T-helper 17 cell (primary cell): ENCODE results near the gene RNF183. TPM values are rescaled to one million over a fixed set of nuclear protein-coding genes. Genes with fewer than 3 reads are reported as not detected.
A peak's percentile ranks its signal among the peaks of the same experiment; 100 is the strongest.

ENCODE experiments used
- ATAC-seq: fragments of 150-1000 bp; cut with Tn5 transposase; 2 replicates; pipeline ENCODE4 v1.10.0; 2021; ENCODE audit warnings: mild to moderate bottlenecking, moderate library complexity
- DNase-seq, 3 donors: peaks; one replicate each; pipeline versions ENCODE4 v3.0.0 to v3.0.0-alpha.2; 2020 to 2021
- H3K9me3 ChIP-seq: one replicate; pipeline ENCODE4 v1.7.0; 2013; ENCODE audit warnings: low read length, mild to moderate bottlenecking; ENCODE audit not compliant: control insufficient read depth, poor library complexity, severe bottlenecking
- H3K27ac Mint-ChIP-seq: one replicate; pipeline ENCODE4 v1.8.0; 2022; ENCODE audit warnings: mild to moderate bottlenecking, moderate library complexity, mixed read lengths
- H3K27me3 Mint-ChIP-seq: one replicate; pipeline ENCODE4 v1.8.0; 2022; ENCODE audit warnings: mixed read lengths
- H3K36me3 Mint-ChIP-seq: one replicate; pipeline ENCODE4 v1.8.0; 2022; ENCODE audit warnings: low read depth, mixed read lengths
- H3K4me1 Mint-ChIP-seq: one replicate; pipeline ENCODE4 v1.8.0; 2022; ENCODE audit warnings: mild to moderate bottlenecking, mixed read lengths
- H3K4me3 Mint-ChIP-seq: one replicate; pipeline ENCODE4 v1.8.0; 2022; ENCODE audit warnings: mild to moderate bottlenecking, moderate library complexity, mixed read lengths
- total RNA-seq, 4 donors: library from RNA in 2 of 4; stranded (reverse) in 2 of 4; gene quantifications; one replicate each; pipeline ENCODE4 v1.2.3 and lab custom pipeline; 2022 to 2026

RNF183 gene
- total RNA-seq, result not detected
- total RNA-seq (lab: John Stamatoyannopoulos, UW), result 0 reads per million in 2 donors

- peaks cover 2% of the 10 kb centered on the region for H3K36me3 Mint-ChIP-seq
- ATAC-seq (no peak), DNase-seq (no peak)
- peaks cover 5% of the 10 kb centered on the region for H3K4me1 Mint-ChIP-seq
- no peaks in the 10 kb centered on the region for H3K9me3 ChIP-seq
- no peak within 1 kb of the TSS for H3K27ac Mint-ChIP-seq
- H3K27me3 Mint-ChIP-seq, result peaks cover 43% of the 10 kb centered on the region
- H3K4me3 Mint-ChIP-seq, result no peak within 1 kb of the TSS
Observed at GRCh38 chr9:113302792-113303418, at the start of gene RNF183. RNF183 (minus strand) TSS chr9:113303376; CDS start chr9:113298184, 5,192 bp downstream.

GRCh38 chr9:113352411-113352810 lies 49.2 kb upstream of the RNF183 start:
- Mint-ChIP-seq H3K36me3 (peaks cover 4% of the 10 kb centered on the region), H3K4me3 (no peak overlapping the region), H3K4me1 (peaks cover 12% of the 10 kb centered on the region), H3K27me3 (peaks cover 56% of the 10 kb centered on the region), H3K27ac (no peak overlapping the region)
- no peaks in the 10 kb centered on the region for H3K9me3 ChIP-seq
- ATAC-seq (no peak), DNase-seq (no peak)

- H3K36me3 Mint-ChIP-seq, result peaks cover 4% of the 10 kb centered on the region
- H3K27ac Mint-ChIP-seq, result no peak overlapping the region
- H3K9me3 ChIP-seq, result no peaks in the 10 kb centered on the region
- no peak for ATAC-seq
- H3K27me3 Mint-ChIP-seq, result peaks cover 55% of the 10 kb centered on the region
- H3K4me3 Mint-ChIP-seq, result no peak overlapping the region
- peaks cover 12% of the 10 kb centered on the region for H3K4me1 Mint-ChIP-seq
- no peak for DNase-seq
Observed at GRCh38 chr9:113352006-113352405, 48.8 kb upstream of the RNF183 start.

- H3K9me3 ChIP-seq, result no peaks in the 10 kb centered on the region
- H3K4me1 Mint-ChIP-seq, result peaks cover 10% of the 10 kb centered on the region
- H3K36me3 Mint-ChIP-seq, result peaks cover 4% of the 10 kb centered on the region
- peak overlapping the region; percentile 37 for H3K27ac Mint-ChIP-seq
- DNase-seq, result no peak
- peaks cover 45% of the 10 kb centered on the region for H3K27me3 Mint-ChIP-seq
- H3K4me3 Mint-ChIP-seq, result peak overlapping the region; percentile 77
- peak; percentile 38 for ATAC-seq
Observed at GRCh38 chr9:113350937-113351336, 47.8 kb upstream of the RNF183 start.

GRCh38 chr9:113350107-113350661 lies 47.0 kb upstream of the RNF183 start:
- Mint-ChIP-seq H3K4me1 (peaks cover 10% of the 10 kb centered on the region), H3K4me3 (peak overlapping the region; percentile 77), H3K27me3 (peaks cover 37% of the 10 kb centered on the region), H3K27ac (peak overlapping the region; percentile 37), H3K36me3 (peaks cover 4% of the 10 kb centered on the region)
- ATAC-seq, result peak; percentile 17
- DNase-seq, result no peak
- H3K9me3 ChIP-seq, result no peaks in the 10 kb centered on the region

- ATAC-seq (peak; percentile 74), DNase-seq (peak in 2 of 3 donors; percentile 17 to 23)
- H3K36me3 Mint-ChIP-seq, result peaks cover 4% of the 10 kb centered on the region
- peak within 1 kb of the TSS; percentile 37 for H3K27ac Mint-ChIP-seq
- H3K27me3 Mint-ChIP-seq, result peaks cover 37% of the 10 kb centered on the region
- H3K4me1 Mint-ChIP-seq, result peaks cover 10% of the 10 kb centered on the region
- H3K4me3 Mint-ChIP-seq, result peak within 1 kb of the TSS; percentile 85
- no peaks in the 10 kb centered on the region for H3K9me3 ChIP-seq
Observed at GRCh38 chr9:113349445-113350094, 46.4 kb upstream of the RNF183 start, which contains the start of gene BSPRY. BSPRY (plus strand) TSS chr9:113349541; CDS start chr9:113349580, 39 bp downstream.

GRCh38 chr9:113349066-113349444 lies 45.9 kb upstream of the RNF183 start:
- no peaks in the 10 kb centered on the region for H3K9me3 ChIP-seq
- peaks cover 10% of the 10 kb centered on the region for H3K4me1 Mint-ChIP-seq
- H3K27me3 Mint-ChIP-seq, result peaks cover 35% of the 10 kb centered on the region
- no peak for DNase-seq
- no peak for ATAC-seq
- H3K27ac Mint-ChIP-seq, result no peak overlapping the region
- peak overlapping the region; percentile 85 for H3K4me3 Mint-ChIP-seq
- H3K36me3 Mint-ChIP-seq, result peaks cover 4% of the 10 kb centered on the region

- no peak overlapping the region for H3K4me3 Mint-ChIP-seq
- ATAC-seq (no peak), DNase-seq (no peak)
- H3K27me3 Mint-ChIP-seq, result peaks cover 31% of the 10 kb centered on the region
- no peak overlapping the region for H3K27ac Mint-ChIP-seq
- H3K4me1 Mint-ChIP-seq, result peaks cover 10% of the 10 kb centered on the region
- peaks cover 4% of the 10 kb centered on the region for H3K36me3 Mint-ChIP-seq
- no peaks in the 10 kb centered on the region for H3K9me3 ChIP-seq
Observed at GRCh38 chr9:113348437-113348836, 45.3 kb upstream of the RNF183 start.

GRCh38 chr9:113345671-113346070 lies 42.5 kb upstream of the RNF183 start:
- Mint-ChIP-seq H3K4me1 (peaks cover 10% of the 10 kb centered on the region), H3K27ac (no peak overlapping the region), H3K36me3 (no peaks in the 10 kb centered on the region), H3K27me3 (peaks cover 7% of the 10 kb centered on the region), H3K4me3 (no peak overlapping the region)
- H3K9me3 ChIP-seq, result no peaks in the 10 kb centered on the region
- ATAC-seq (no peak), DNase-seq (no peak)

GRCh38 chr9:113345190-113345589 lies 42.0 kb upstream of the RNF183 start:
- Mint-ChIP-seq H3K4me3 (no peak overlapping the region), H3K27me3 (peaks cover 2% of the 10 kb centered on the region), H3K4me1 (peaks cover 9% of the 10 kb centered on the region), H3K27ac (no peak overlapping the region), H3K36me3 (no peaks in the 10 kb centered on the region)
- no peaks in the 10 kb centered on the region for H3K9me3 ChIP-seq
- no peak for DNase-seq
- ATAC-seq, result no peak

- H3K36me3 Mint-ChIP-seq, result no peaks in the 10 kb centered on the region
- peaks cover 8% of the 10 kb centered on the region for H3K27me3 Mint-ChIP-seq
- no peak for ATAC-seq
- H3K9me3 ChIP-seq, result no peaks in the 10 kb centered on the region
- H3K4me1 Mint-ChIP-seq, result peaks cover 14% of the 10 kb centered on the region
- no peak for DNase-seq
- H3K4me3 Mint-ChIP-seq, result no peak overlapping the region
- no peak overlapping the region for H3K27ac Mint-ChIP-seq
Observed at GRCh38 chr9:113343732-113344231, 40.6 kb upstream of the RNF183 start.

GRCh38 chr9:113341712-113342410 lies 38.7 kb upstream of the RNF183 start:
- Mint-ChIP-seq H3K36me3 (no peaks in the 10 kb centered on the region), H3K27me3 (peaks cover 9% of the 10 kb centered on the region), H3K4me1 (peaks cover 14% of the 10 kb centered on the region), H3K4me3 (peak overlapping the region; percentile 39), H3K27ac (peak overlapping the region; percentile 37)
- DNase-seq, result no peak
- H3K9me3 ChIP-seq, result no peaks in the 10 kb centered on the region
- no peak for ATAC-seq
